ENCODE data around the gene GGT5.
"Not testable (repeated sequence)": the region's sequence is repeated elsewhere in the genome, so short reads cannot be mapped to it uniquely, and the experiment has no call there.

DNA sequence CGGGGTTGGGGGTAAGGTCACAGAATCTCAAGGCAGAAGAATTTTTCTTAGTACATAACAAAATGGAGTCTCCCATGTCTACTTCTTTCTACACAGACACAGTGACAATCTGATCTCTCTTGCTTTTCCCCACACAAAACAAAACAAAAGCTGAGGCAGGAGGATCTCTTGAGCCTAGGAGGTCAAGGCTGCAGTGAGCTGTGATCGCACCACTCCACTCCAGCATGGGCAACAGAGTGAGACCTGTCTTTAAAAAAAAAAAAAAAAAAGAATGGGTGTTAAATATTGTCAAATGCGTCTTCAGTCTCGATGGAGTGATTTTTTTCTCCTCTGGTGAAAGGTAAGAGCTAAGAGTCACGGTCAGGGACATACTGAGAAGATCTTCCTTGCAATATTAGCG lies 33.2 kb downstream of the GGT5 start:
- TF ChIP-seq RAD21 (IDR thresholded peaks at IDR 0.05) = not testable (repeated sequence)
- TF ChIP-seq, protein P1, sequence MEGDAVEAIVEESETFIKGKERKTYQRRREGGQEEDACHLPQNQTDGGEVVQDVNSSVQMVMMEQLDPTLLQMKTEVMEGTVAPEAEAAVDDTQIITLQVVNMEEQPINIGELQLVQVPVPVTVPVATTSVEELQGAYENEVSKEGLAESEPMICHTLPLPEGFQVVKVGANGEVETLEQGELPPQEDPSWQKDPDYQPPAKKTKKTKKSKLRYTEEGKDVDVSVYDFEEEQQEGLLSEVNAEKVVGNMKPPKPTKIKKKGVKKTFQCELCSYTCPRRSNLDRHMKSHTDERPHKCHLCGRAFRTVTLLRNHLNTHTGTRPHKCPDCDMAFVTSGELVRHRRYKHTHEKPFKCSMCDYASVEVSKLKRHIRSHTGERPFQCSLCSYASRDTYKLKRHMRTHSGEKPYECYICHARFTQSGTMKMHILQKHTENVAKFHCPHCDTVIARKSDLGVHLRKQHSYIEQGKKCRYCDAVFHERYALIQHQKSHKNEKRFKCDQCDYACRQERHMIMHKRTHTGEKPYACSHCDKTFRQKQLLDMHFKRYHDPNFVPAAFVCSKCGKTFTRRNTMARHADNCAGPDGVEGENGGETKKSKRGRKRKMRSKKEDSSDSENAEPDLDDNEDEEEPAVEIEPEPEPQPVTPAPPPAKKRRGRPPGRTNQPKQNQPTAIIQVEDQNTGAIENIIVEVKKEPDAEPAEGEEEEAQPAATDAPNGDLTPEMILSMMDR (IDR thresholded peaks at IDR 0.05; ENCODE audit: low read depth, low read length, missing input control) = not testable (repeated sequence)
- TF ChIP-seq, protein P2, sequence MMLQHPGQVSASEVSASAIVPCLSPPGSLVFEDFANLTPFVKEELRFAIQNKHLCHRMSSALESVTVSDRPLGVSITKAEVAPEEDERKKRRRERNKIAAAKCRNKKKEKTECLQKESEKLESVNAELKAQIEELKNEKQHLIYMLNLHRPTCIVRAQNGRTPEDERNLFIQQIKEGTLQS (IDR thresholded peaks at IDR 0.05) = not testable (repeated sequence)

Measured in liver (tissue), 3 donors.